DND-41 (cell line): ENCODE data around the gene NAA10.

Experiments
- CTCF ChIP-seq: IDR thresholded peaks from 2 replicates; pipeline ENCODE4 v1.5.1; 2012; ENCODE audit warnings: borderline replicate concordance, low read length, moderate library complexity, mild to moderate bottlenecking; ENCODE audit not compliant: poor library complexity, severe bottlenecking; ENCODE audit errors: extremely low read depth
- EZH2 ChIP-seq: IDR thresholded peaks from 3 replicates; pipeline ENCODE4 v1.6.1; 2012; ENCODE audit warnings: borderline replicate concordance, low read depth, mild to moderate bottlenecking, moderate library complexity, low read length, inconsistent platforms; ENCODE audit not compliant: severe bottlenecking

GRCh38 chrX:153880440-153880815, 54.4 kb downstream of the NAA10 start:
- TF ChIP-seq CTCF = no peak
- TF ChIP-seq EZH2 = no peak
